ENCODE measurements around the gene ZNF532. TPM values are rescaled to one million over a fixed set of nuclear protein-coding genes. Genes with fewer than 3 reads are reported as not detected.

The ZNF532 gene
- total and polyA plus RNA-seq, 8 donors = 5.7 to 21.2 (median 8.8) TPM

- intact Hi-C loops (cut with DNase I) = no loop called here
- Histone ChIP-seq H3K4me3 (no peak overlapping the region), H3K27me3 (no peaks in the 10 kb centered on the region), H3K36me3 (no peaks in the 10 kb centered on the region), H3K27ac (no peak overlapping the region), H3K9me3 (no peaks in the 10 kb centered on the region), H3K4me1 (no peaks in the 10 kb centered on the region)
- no peak for TF ChIP-seq CTCF (IDR thresholded peaks at IDR 0.05)
- ATAC-seq (no peak), FAIRE-seq (no peak), DNase-seq (no peak)
- 56 to 59% methylated on average over 6 of the region's 6 CpGs for WGBS, 2 donors
These were observed 30.3 kb downstream of the ZNF532 start for GRCh38 chr18:58894930-58895329.

GRCh38 chr18:58895385-58895784, 30.7 kb downstream of the ZNF532 start:
- FAIRE-seq = no peak

GRCh38 chr18:58896268-58896667, 31.6 kb downstream of the ZNF532 start:
- FAIRE-seq = no peak
- no peaks in the 10 kb centered on the region for H3K27me3 ChIP-seq
- DNase-seq = no peak
- no peak overlapping the region for H3K27ac ChIP-seq
- ATAC-seq = no peak
- no peak for TF ChIP-seq CTCF (IDR thresholded peaks at IDR 0.05)
- H3K9me3 ChIP-seq = no peaks in the 10 kb centered on the region
- 81 to 86% methylated on average over 2 of the region's 2 CpGs for WGBS, 2 donors
- no peaks in the 10 kb centered on the region for H3K36me3 ChIP-seq
- no peak overlapping the region for H3K4me3 ChIP-seq
- H3K4me1 ChIP-seq = no peaks in the 10 kb centered on the region
- intact Hi-C loops (cut with DNase I) = no loop called here

More at GRCh38 chr18:58895385-58895784, 30.7 kb downstream of the ZNF532 start:
- DNase-seq (no peak), ATAC-seq (no peak)
- H3K27me3 ChIP-seq = no peaks in the 10 kb centered on the region
- intact Hi-C loops (cut with DNase I) = no loop called here
- no peak overlapping the region for H3K4me3 ChIP-seq
- no peaks in the 10 kb centered on the region for H3K4me1 ChIP-seq
- no peak for TF ChIP-seq CTCF (IDR thresholded peaks at IDR 0.05)
- no peak overlapping the region for H3K27ac ChIP-seq
- no peaks in the 10 kb centered on the region for H3K36me3 ChIP-seq
- 74 to 77% methylated on average over 6 of the region's 6 CpGs for WGBS, 2 donors
- no peaks in the 10 kb centered on the region for H3K9me3 ChIP-seq

GRCh38 chr18:58896734-58897508, 32.2 kb downstream of the ZNF532 start:
- Histone ChIP-seq H3K27me3 (no peaks in the 10 kb centered on the region), H3K4me1 (no peaks in the 10 kb centered on the region), H3K4me3 (no peak overlapping the region), H3K36me3 (no peaks in the 10 kb centered on the region), H3K9me3 (no peaks in the 10 kb centered on the region), H3K27ac (no peak overlapping the region)
- intact Hi-C loops (cut with DNase I) = no loop called here
- FAIRE-seq = no peak
- no peak for ATAC-seq
- WGBS, 2 donors = 71 to 78% methylated on average over 8 of the region's 8 CpGs
- DNase-seq = no peak
- TF ChIP-seq CTCF (IDR thresholded peaks at IDR 0.05) = no peak
